HepG2 (cell line): ENCODE results near the gene MYBPC3. TPM values are rescaled to one million over a fixed set of nuclear protein-coding genes. Genes with fewer than 3 reads are reported as not detected.

Experiments used
- ATAC-seq: fragments of 200-7000 bp; cut with Tn5 transposase; 3 replicates; pipeline ENCODE4 v1.9.1; 2020; ENCODE audit warnings: mild to moderate bottlenecking, moderate library complexity
- BruUV-seq: library from RNA; stranded (reverse); fragments of 400-500 nt; replicated peaks from 2 replicates; lab custom pipeline; 2021; lab: Mats Ljungman, UMichigan
- CTCF ChIA-PET: fragments of 300-600 bp; formaldehyde crosslinking; extraction: SDS; loops from one replicate; lab custom pipeline; 2021; ENCODE audit warnings: low total read pairs, inconsistent platforms, low intra/inter-chr PET ratio; lab: Yijun Ruan, JAX
- POLR2A ChIA-PET: fragments of 350-600 bp; sonication (Branson Sonifier 250); formaldehyde crosslinking; loops from one replicate; lab custom pipeline; 2020; ENCODE audit warnings: antibody characterized with exemption, inconsistent platforms; lab: Yijun Ruan, JAX
- DNase-seq: peaks from one replicate; pipeline ENCODE4 v3.0.0-alpha.2; 2015; ENCODE audit warnings: low spot score
- FAIRE-seq: peaks from 3 replicates; lab custom pipeline; 2011; peaks lifted over from hg19 to GRCh38; lab: Jason Lieb, UNC
- H2AFZ ChIP-seq: one replicate; pipeline ENCODE4 v1.6.1; 2011; ENCODE audit warnings: low read length, inconsistent platforms
- H3K27ac ChIP-seq: fragments of 300-600 bp; 3 replicates; pipeline ENCODE4 v1.8.0; 2011; ENCODE audit warnings: mixed run types, mild to moderate bottlenecking, mixed read lengths, low read length, inconsistent platforms; ENCODE audit not compliant: insufficient read depth; ENCODE audit errors: extremely low read length
- H3K27me3 ChIP-seq, 2 experiments: fragments of 200-600 bp in 1 of 2; 2 replicates in 1 of 2; 3 replicates in 1 of 2; pipeline versions ENCODE4 v1.6.0 to v1.8.0; 2011; ENCODE audit warnings: low read length in 2 of 2, mild to moderate bottlenecking in 2 of 2, moderate library complexity in 2 of 2, inconsistent platforms in 1 of 2; ENCODE audit not compliant: insufficient read depth in 2 of 2, control insufficient read depth in 1 of 2
- H3K36me3 ChIP-seq, 2 experiments: fragments of 200-600 bp in 1 of 2; replicated peaks in 1 of 2; 2 replicates in 1 of 2; 3 replicates in 1 of 2; pipeline versions ENCODE4 v1.5.1 to v1.8.0; 2011; ENCODE audit warnings: low read length in 2 of 2, inconsistent platforms in 1 of 2; ENCODE audit not compliant: insufficient read depth in 2 of 2, control insufficient read depth in 1 of 2
- H3K4me1 ChIP-seq: 2 replicates; pipeline ENCODE4 v1.5.1; 2012; ENCODE audit warnings: low read length, inconsistent platforms; ENCODE audit not compliant: insufficient read depth
- H3K4me2 ChIP-seq: 2 replicates; pipeline ENCODE4 v1.6.0; 2011; ENCODE audit warnings: low read depth, low read length, inconsistent platforms
- H3K4me3 ChIP-seq, 3 experiments: fragments of 200-600 bp in 1 of 3; sonication (generic), shearing (Covaris generic) in 1 of 3; replicated peaks in 1 of 3; 2 replicates each; pipeline ENCODE4 v1.5.1; 2011 to 2016; ENCODE audit warnings: low read length in 3 of 3, inconsistent platforms in 2 of 3, low read depth in 2 of 3, mild to moderate bottlenecking in 2 of 3, control low read depth in 1 of 3, mixed read lengths in 1 of 3; ENCODE audit not compliant: insufficient read depth in 1 of 3
- H3K79me2 ChIP-seq: one replicate; pipeline ENCODE4 v1.6.1; 2011; ENCODE audit warnings: low read length, inconsistent platforms; ENCODE audit not compliant: insufficient read depth
- H3K9ac ChIP-seq: 2 replicates; pipeline ENCODE4 v1.6.0; 2011; ENCODE audit warnings: mild to moderate bottlenecking, low read depth, low read length, inconsistent platforms; ENCODE audit not compliant: insufficient read depth
- H3K9me3 ChIP-seq: 2 replicates; pipeline ENCODE4 v1.5.1; 2012; ENCODE audit warnings: mild to moderate bottlenecking, low read length
- H4K20me1 ChIP-seq: 2 replicates; pipeline ENCODE4 v1.6.0; 2011; ENCODE audit warnings: inconsistent platforms, mild to moderate bottlenecking, low read length, moderate library complexity; ENCODE audit not compliant: insufficient read depth
- CEBPB ChIP-seq: IDR thresholded peaks from 2 replicates; pipeline ENCODE4 v1.6.1; 2011; ENCODE audit warnings: low read depth, low read length, improper control_type of control experiment, borderline replicate concordance
- CEBPG ChIP-seq: IDR thresholded peaks from 2 replicates; pipeline ENCODE4 v1.6.1; 2016
- FOXK1 ChIP-seq: sonication (generic); formaldehyde crosslinking; IDR thresholded peaks from 2 replicates; pipeline ENCODE4 v1.4.0; 2020; ENCODE audit warnings: low read depth, missing genetic modification reagents, borderline replicate concordance
- PHF21A ChIP-seq: sonication (generic); formaldehyde crosslinking; IDR thresholded peaks from 2 replicates; pipeline ENCODE4 v1.5.0; 2020; ENCODE audit warnings: mild to moderate bottlenecking, missing genetic modification reagents
- RBM39 ChIP-seq: fragments of 200-400 bp; formaldehyde crosslinking; IDR thresholded peaks from one replicate; pipeline ENCODE4 v1.6.1; 2018; ENCODE audit warnings: antibody characterized with exemption, mild to moderate bottlenecking, low read depth, low read length; ENCODE audit not compliant: poor library complexity, severe bottlenecking
- ZNF224 ChIP-seq: sonication (generic); formaldehyde crosslinking; IDR thresholded peaks from 2 replicates; pipeline ENCODE4 v1.5.0; 2020; ENCODE audit warnings: mild to moderate bottlenecking, missing genetic modification reagents
- ZNF263 ChIP-seq: sonication (generic); formaldehyde crosslinking; IDR thresholded peaks from 2 replicates; pipeline ENCODE4 v1.4.0; 2020; ENCODE audit warnings: missing genetic modification reagents
- ZNF737 ChIP-seq: sonication (generic); formaldehyde crosslinking; IDR thresholded peaks from 2 replicates; pipeline ENCODE4 v1.5.0; 2020; ENCODE audit warnings: missing genetic modification reagents, mild to moderate bottlenecking, borderline replicate concordance
- WGBS: methylation state at CpG from one replicate; pipeline ENCODE4 v1.1.6; 2017; ENCODE audit warnings: low lambda C conversion rate; 5-methylcytosine and 5-hydroxymethylcytosine counted together
- in situ Hi-C: cut with HindIII; loops from 2 replicates; pipeline ENCODE4 v1.10.0; 2017; ENCODE audit warnings: low pct_unique_long_range_greater_than_20kb; ENCODE audit not compliant: extremely low pct_ligation_motif_present
- intact Hi-C: fragments of 100-400 bp; cut with micrococcal nuclease; formaldehyde crosslinking; loops from one replicate; pipeline ENCODE4 v1.10.0; 2022; ENCODE audit not compliant: unreplicated experiment
- polyA plus RNA-seq, 8 experiments: library from polyadenylated mRNA; depleted of rRNA in 3 of 8; stranded (reverse) in 7 of 8; unstranded in 1 of 8; fragments of >200 nt; fragmentation: Illumina TruSeq in 4 of 8; extraction: Trizol in 4 of 8; gene quantifications; 2 replicates each; pipeline versions ENCODE4 v1.2.1 to v1.2.3, GENCODE V29; 2011 to 2016; ENCODE audit warnings: low read depth in 4 of 8, missing spikeins in 1 of 8, mixed read lengths in 1 of 8; ENCODE audit not compliant: insufficient read depth in 1 of 8
- total RNA-seq, 5 experiments: library from RNA; depleted of rRNA; stranded (reverse); fragments of >200 nt; fragmentation: Illumina TruSeq; extraction: Trizol; gene quantifications; 2 replicates each; pipeline ENCODE4 v1.2.3, GENCODE V29; 2016; ENCODE audit warnings: low read depth in 1 of 5
- TF ChIP-seq, protein P1 (sequence below): sonication (generic); formaldehyde crosslinking; IDR thresholded peaks from 2 replicates; pipeline ENCODE4 v1.4.0; 2020; ENCODE audit warnings: missing genetic modification reagents, borderline replicate concordance
- TF ChIP-seq, protein P2 (sequence below): sonication (generic); formaldehyde crosslinking; IDR thresholded peaks from 2 replicates; pipeline ENCODE4 v1.5.0; 2020; ENCODE audit warnings: mild to moderate bottlenecking, missing genetic modification reagents, moderate library complexity
- TF ChIP-seq, protein P3 (sequence below): sonication (generic); formaldehyde crosslinking; IDR thresholded peaks from 2 replicates; pipeline ENCODE4 v1.5.1; 2020; ENCODE audit warnings: mild to moderate bottlenecking, missing genetic modification reagents
- TF ChIP-seq, protein P4 (sequence below): sonication (generic); formaldehyde crosslinking; IDR thresholded peaks from 2 replicates; pipeline ENCODE4 v1.9.0; 2022; ENCODE audit warnings: missing genetic modification reagents, mild to moderate bottlenecking, borderline replicate concordance

Gene MYBPC3
- total and polyA plus RNA-seq, 2 of the 13 experiments (the other 11 are each of a cell fraction or from before 2014, with no cell fraction given) = not detected

- in situ Hi-C loops (loop anchor here (10.0 kb wide), 1 partner anchor 78 kb away; no protein-coding TSS in a partner anchor), intact Hi-C loops (no loop called here)
- Histone ChIP-seq H4K20me1 (no peaks in the 10 kb centered on the region), H3K36me3 (no peaks in the 10 kb centered on the region), H3K9me3 (no peaks in the 10 kb centered on the region), H3K27me3 (peaks cover 2% of the 10 kb centered on the region in 2 experiments; a peak in 1 of 5 replicates), H2AFZ (no peak overlapping the region), H3K4me1 (peaks cover 12% of the 10 kb centered on the region; the same call in 1 of the 2 replicates), H3K4me2 (peak overlapping the region; percentile 6; the same call in 1 of the 2 replicates), H3K79me2 (no peaks in the 10 kb centered on the region), H3K9ac (no peak overlapping the region), H3K4me3 (no peak overlapping the region), H3K27ac (no peak overlapping the region)
- DNase-seq (no peak), ATAC-seq (peak; percentile 20), FAIRE-seq (no peak)
- ChIA-PET CTCF (no interaction called here), POLR2A (interaction anchor here (0.6 kb wide), 1 partner anchor 83 kb away, joined by 3 read pairs; no protein-coding TSS in a partner anchor)
- no TSS peak for BruUV-seq
- 13% methylated on average over 6 of the region's 14 CpGs for WGBS
- TF ChIP-seq RBM39 = no peak
- TF ChIP-seq CEBPB = peak; percentile 61; the same call in 1 of the 2 replicates
- no peak for TF ChIP-seq FOXK1 (CRISPR knock-in tag)
- TF ChIP-seq, protein P1, sequence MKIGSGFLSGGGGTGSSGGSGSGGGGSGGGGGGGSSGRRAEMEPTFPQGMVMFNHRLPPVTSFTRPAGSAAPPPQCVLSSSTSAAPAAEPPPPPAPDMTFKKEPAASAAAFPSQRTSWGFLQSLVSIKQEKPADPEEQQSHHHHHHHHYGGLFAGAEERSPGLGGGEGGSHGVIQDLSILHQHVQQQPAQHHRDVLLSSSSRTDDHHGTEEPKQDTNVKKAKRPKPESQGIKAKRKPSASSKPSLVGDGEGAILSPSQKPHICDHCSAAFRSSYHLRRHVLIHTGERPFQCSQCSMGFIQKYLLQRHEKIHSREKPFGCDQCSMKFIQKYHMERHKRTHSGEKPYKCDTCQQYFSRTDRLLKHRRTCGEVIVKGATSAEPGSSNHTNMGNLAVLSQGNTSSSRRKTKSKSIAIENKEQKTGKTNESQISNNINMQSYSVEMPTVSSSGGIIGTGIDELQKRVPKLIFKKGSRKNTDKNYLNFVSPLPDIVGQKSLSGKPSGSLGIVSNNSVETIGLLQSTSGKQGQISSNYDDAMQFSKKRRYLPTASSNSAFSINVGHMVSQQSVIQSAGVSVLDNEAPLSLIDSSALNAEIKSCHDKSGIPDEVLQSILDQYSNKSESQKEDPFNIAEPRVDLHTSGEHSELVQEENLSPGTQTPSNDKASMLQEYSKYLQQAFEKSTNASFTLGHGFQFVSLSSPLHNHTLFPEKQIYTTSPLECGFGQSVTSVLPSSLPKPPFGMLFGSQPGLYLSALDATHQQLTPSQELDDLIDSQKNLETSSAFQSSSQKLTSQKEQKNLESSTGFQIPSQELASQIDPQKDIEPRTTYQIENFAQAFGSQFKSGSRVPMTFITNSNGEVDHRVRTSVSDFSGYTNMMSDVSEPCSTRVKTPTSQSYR (CRISPR knock-in tag) = peak; percentile 43; the same call in 1 of the 2 replicates
- no peak for TF ChIP-seq ZNF224 (CRISPR knock-in tag)
- peak; percentile 89 for TF ChIP-seq ZNF263 (CRISPR knock-in tag)
- TF ChIP-seq, protein P2, sequence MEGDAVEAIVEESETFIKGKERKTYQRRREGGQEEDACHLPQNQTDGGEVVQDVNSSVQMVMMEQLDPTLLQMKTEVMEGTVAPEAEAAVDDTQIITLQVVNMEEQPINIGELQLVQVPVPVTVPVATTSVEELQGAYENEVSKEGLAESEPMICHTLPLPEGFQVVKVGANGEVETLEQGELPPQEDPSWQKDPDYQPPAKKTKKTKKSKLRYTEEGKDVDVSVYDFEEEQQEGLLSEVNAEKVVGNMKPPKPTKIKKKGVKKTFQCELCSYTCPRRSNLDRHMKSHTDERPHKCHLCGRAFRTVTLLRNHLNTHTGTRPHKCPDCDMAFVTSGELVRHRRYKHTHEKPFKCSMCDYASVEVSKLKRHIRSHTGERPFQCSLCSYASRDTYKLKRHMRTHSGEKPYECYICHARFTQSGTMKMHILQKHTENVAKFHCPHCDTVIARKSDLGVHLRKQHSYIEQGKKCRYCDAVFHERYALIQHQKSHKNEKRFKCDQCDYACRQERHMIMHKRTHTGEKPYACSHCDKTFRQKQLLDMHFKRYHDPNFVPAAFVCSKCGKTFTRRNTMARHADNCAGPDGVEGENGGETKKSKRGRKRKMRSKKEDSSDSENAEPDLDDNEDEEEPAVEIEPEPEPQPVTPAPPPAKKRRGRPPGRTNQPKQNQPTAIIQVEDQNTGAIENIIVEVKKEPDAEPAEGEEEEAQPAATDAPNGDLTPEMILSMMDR (CRISPR knock-in tag) = peak; percentile 38
- TF ChIP-seq, protein P3, sequence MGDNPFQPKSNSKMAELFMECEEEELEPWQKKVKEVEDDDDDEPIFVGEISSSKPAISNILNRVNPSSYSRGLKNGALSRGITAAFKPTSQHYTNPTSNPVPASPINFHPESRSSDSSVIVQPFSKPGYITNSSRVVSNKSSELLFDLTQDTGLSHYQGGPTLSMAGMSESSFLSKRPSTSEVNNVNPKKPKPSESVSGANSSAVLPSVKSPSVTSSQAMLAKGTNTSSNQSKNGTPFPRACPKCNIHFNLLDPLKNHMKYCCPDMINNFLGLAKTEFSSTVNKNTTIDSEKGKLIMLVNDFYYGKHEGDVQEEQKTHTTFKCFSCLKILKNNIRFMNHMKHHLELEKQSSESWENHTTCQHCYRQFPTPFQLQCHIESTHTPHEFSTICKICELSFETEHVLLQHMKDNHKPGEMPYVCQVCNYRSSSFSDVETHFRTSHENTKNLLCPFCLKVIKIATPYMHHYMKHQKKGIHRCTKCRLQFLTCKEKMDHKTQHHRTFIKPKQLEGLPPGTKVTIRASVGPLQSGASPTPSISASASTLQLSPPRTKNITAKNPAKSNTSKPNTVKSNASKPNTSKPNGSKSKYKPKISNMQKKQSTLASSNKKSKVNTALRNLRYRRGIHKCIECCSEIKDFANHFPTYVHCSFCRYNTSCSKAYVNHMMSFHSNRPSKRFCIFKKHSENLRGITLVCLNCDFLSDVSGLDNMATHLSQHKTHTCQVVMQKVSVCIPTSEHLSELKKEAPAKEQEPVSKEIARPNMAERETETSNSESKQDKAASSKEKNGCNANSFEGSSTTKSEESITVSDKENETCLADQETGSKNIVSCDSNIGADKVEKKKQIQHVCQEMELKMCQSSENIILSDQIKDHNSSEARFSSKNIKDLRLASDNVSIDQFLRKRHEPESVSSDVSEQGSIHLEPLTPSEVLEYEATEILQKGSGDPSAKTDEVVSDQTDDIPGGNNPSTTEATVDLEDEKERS (CRISPR knock-in tag) = no peak
- TF ChIP-seq, protein P4, sequence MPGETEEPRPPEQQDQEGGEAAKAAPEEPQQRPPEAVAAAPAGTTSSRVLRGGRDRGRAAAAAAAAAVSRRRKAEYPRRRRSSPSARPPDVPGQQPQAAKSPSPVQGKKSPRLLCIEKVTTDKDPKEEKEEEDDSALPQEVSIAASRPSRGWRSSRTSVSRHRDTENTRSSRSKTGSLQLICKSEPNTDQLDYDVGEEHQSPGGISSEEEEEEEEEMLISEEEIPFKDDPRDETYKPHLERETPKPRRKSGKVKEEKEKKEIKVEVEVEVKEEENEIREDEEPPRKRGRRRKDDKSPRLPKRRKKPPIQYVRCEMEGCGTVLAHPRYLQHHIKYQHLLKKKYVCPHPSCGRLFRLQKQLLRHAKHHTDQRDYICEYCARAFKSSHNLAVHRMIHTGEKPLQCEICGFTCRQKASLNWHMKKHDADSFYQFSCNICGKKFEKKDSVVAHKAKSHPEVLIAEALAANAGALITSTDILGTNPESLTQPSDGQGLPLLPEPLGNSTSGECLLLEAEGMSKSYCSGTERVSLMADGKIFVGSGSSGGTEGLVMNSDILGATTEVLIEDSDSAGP (CRISPR knock-in tag) = 0 out of 2 replicates have a peak, but pooled peaks have one; percentile 24
- TF ChIP-seq ZNF737 = no peak
- no peak for TF ChIP-seq PHF21A (CRISPR knock-in tag)
- peak; percentile 70 for TF ChIP-seq CEBPG (CRISPR knock-in tag)
These were observed 24.2 kb upstream of the MYBPC3 start for GRCh38 chr11:47376525-47377371.
